ENCODE measurements around the gene ZBED2. TPM values are rescaled to one million over a fixed set of nuclear protein-coding genes. Genes with fewer than 3 reads are reported as not detected.

Gene ZBED2
- total RNA-seq, 1 donor from 2014 or later, result 2.2 TPM

- Mint-ChIP-seq H3K4me3 (no peak overlapping the region), H3K27me3 (no peaks in the 10 kb centered on the region), H3K4me1 (ENCODE audit: unreplicated experiment) (no peaks in the 10 kb centered on the region), H3K27ac (no peak overlapping the region), H3K9me3 (peaks cover 7% of the 10 kb centered on the region), H3K36me3 (no peaks in the 10 kb centered on the region)
- no peak for TF ChIP-seq CTCF (conservative IDR thresholded peaks at IDR 0.05)
- DNase-seq (ENCODE audit: extremely low spot score, unreplicated experiment), result no peak
Measured at GRCh38 chr3:111627092-111627491, 31.9 kb upstream of the ZBED2 start.

DNA sequence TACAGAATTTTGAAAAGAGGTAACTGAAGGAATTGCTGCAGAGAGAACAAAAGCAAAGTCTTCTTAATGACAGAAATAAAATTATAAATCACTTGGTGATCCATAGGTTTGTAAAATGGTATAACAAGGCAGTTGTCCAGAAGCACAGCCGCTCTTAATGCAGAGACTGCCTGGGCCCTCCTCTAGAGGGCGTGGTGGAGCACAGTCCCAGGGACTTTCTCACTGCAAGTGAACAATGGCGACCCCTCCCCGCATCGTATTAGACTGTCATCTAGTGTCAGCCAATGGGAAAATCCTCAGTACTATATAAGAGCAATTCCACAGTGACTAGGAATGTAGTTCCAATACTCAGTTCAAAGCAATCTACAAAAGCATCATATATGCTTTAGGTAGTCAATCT lies 26.4 kb upstream of the ZBED2 start:
- Mint-ChIP-seq H3K4me1 (ENCODE audit: unreplicated experiment) (no peaks in the 10 kb centered on the region), H3K36me3 (no peaks in the 10 kb centered on the region), H3K27ac (no peak overlapping the region), H3K9me3 (no peaks in the 10 kb centered on the region), H3K27me3 (no peaks in the 10 kb centered on the region), H3K4me3 (no peak overlapping the region)
- DNase-seq (ENCODE audit: extremely low spot score, unreplicated experiment), result no peak
- peak; percentile 70 for TF ChIP-seq CTCF (conservative IDR thresholded peaks at IDR 0.05)

GRCh38 chr3:111619833-111620232 lies 24.7 kb upstream of the ZBED2 start:
- no peak for DNase-seq (ENCODE audit: extremely low spot score, unreplicated experiment)
- H3K9me3 Mint-ChIP-seq, result no peaks in the 10 kb centered on the region
- no peaks in the 10 kb centered on the region for H3K36me3 Mint-ChIP-seq
- no peaks in the 10 kb centered on the region for H3K4me1 Mint-ChIP-seq (ENCODE audit: unreplicated experiment)
- H3K27ac Mint-ChIP-seq, result no peak overlapping the region
- no peak for TF ChIP-seq CTCF (conservative IDR thresholded peaks at IDR 0.05)
- no peak overlapping the region for H3K4me3 Mint-ChIP-seq
- no peaks in the 10 kb centered on the region for H3K27me3 Mint-ChIP-seq

- H3K36me3 Mint-ChIP-seq, result no peaks in the 10 kb centered on the region
- no peaks in the 10 kb centered on the region for H3K27me3 Mint-ChIP-seq
- H3K4me3 Mint-ChIP-seq, result no peak overlapping the region
- no peak overlapping the region for H3K27ac Mint-ChIP-seq
- no peaks in the 10 kb centered on the region for H3K9me3 Mint-ChIP-seq
- no peak for TF ChIP-seq CTCF (conservative IDR thresholded peaks at IDR 0.05)
- no peaks in the 10 kb centered on the region for H3K4me1 Mint-ChIP-seq (ENCODE audit: unreplicated experiment)
- DNase-seq (ENCODE audit: extremely low spot score, unreplicated experiment), result no peak
Measured at GRCh38 chr3:111618945-111619344, 23.8 kb upstream of the ZBED2 start.

- Mint-ChIP-seq H3K4me3 (no peak overlapping the region), H3K4me1 (ENCODE audit: unreplicated experiment) (no peaks in the 10 kb centered on the region)
- no peak for DNase-seq (ENCODE audit: extremely low spot score, unreplicated experiment)
Measured at GRCh38 chr3:111617912-111618601, 22.9 kb upstream of the ZBED2 start.

More at GRCh38 chr3:111617912-111618601, 22.9 kb upstream of the ZBED2 start:
- TF ChIP-seq CTCF (conservative IDR thresholded peaks at IDR 0.05), result no peak
- Mint-ChIP-seq H3K27ac (no peak overlapping the region), H3K36me3 (no peaks in the 10 kb centered on the region), H3K9me3 (no peaks in the 10 kb centered on the region), H3K27me3 (no peaks in the 10 kb centered on the region)
